VCaP (cell line): ENCODE data around the gene CXCL5.
"Not testable (repeated sequence)": the region's sequence is repeated elsewhere in the genome, so short reads cannot be mapped to it uniquely, and the experiment has no call there.

ENCODE experiments used
- H3K27ac ChIP-seq: fragments of 450-650 bp; 2 replicates; pipeline ENCODE4 v1.5.1; 2017
- TF ChIP-seq, protein P1 (sequence below): fragments of 450-650 bp; conservative IDR thresholded peaks from 2 replicates; pipeline ENCODE4 v1.5.1; 2017; ENCODE audit warnings: mild to moderate bottlenecking, moderate library complexity

CXCL5 gene

GRCh38 chr4:73970945-73971344 lies 27.5 kb downstream of the CXCL5 start:
- TF ChIP-seq, protein P1, sequence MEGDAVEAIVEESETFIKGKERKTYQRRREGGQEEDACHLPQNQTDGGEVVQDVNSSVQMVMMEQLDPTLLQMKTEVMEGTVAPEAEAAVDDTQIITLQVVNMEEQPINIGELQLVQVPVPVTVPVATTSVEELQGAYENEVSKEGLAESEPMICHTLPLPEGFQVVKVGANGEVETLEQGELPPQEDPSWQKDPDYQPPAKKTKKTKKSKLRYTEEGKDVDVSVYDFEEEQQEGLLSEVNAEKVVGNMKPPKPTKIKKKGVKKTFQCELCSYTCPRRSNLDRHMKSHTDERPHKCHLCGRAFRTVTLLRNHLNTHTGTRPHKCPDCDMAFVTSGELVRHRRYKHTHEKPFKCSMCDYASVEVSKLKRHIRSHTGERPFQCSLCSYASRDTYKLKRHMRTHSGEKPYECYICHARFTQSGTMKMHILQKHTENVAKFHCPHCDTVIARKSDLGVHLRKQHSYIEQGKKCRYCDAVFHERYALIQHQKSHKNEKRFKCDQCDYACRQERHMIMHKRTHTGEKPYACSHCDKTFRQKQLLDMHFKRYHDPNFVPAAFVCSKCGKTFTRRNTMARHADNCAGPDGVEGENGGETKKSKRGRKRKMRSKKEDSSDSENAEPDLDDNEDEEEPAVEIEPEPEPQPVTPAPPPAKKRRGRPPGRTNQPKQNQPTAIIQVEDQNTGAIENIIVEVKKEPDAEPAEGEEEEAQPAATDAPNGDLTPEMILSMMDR = no peak

DNA sequence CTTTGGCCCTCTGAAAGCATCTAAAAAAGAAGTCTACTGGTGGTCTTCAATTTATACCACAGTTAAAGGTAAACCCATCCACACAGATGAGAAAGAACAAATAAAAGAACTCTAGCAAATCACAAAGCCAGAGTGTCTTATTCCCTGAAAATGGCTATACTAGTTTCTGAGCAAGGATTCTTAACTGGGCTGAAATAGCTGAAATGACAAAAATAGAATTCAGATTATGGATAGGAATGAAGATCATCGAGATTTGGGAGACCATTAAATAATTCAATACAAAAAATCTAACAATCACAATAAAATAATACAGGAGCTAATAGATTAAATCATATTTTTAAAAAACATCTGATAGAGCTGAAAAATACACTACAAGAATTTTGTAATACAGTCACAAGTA lies 28.5 kb downstream of the CXCL5 start:
- TF ChIP-seq, protein P1 = no peak
- H3K27ac ChIP-seq = no peak overlapping the region

More at GRCh38 chr4:73970945-73971344, 27.5 kb downstream of the CXCL5 start:
- H3K27ac ChIP-seq = no peak overlapping the region

DNA sequence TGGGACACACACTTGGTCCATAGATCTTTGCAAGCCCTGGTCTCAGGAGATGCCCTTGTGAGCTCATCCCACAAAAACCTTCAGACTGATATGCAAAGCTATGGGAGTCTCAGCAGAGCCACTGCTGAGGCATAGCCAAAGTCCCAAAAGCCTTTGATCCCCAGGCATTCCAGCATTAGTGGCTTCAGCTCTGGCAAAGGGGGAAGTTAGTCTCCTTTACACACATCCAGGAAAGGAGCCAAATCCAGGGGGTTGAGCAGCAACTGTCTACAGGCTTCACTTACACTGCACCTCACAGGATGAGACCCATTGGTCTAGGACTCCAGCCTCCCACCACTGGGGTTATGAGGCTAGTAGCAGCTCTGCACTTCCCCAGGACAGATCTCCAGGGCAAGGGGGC lies 30.6 kb downstream of the CXCL5 start:
- TF ChIP-seq, protein P1 = no peak
- no peak overlapping the region for H3K27ac ChIP-seq

DNA sequence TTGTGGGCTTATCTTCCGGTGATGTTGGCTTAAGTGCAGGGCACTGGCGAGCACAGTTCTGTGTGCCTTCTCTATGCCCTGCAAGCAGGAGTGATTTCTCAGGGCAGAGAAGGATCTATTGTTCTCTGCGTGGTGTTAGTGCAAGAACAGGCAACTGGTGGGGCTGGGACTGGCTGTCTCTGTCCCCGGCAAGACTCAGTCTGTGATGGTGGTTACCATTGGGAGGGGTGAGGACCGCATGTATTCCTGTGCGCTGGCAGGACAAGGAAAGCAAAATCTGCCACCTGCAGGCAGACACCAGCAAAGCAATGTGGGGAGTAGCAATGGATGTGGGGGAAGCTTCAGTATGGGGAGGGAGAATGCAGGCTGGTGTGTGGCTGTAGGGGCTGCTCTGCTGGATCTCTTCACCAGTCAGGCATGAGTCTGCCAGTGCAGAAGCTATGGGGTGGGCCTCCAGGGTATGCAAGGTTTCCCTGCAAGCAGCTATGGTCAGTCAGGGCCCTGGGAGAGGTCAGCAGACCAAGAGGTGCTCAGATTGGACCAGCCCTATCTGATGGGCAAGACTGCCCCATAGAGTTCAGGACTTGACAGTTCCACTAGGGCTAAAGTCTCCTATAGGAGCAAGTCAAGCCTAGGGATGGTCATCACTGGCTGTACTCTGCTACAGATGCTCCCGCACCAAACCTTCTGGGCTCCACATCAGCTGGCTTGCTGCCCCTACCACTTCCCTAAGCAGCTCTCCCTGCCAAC lies 33.4 kb downstream of the CXCL5 start:
- no peak overlapping the region for H3K27ac ChIP-seq
- TF ChIP-seq, protein P1 = peak; percentile 67; the same call in 1 of the 2 replicates

DNA sequence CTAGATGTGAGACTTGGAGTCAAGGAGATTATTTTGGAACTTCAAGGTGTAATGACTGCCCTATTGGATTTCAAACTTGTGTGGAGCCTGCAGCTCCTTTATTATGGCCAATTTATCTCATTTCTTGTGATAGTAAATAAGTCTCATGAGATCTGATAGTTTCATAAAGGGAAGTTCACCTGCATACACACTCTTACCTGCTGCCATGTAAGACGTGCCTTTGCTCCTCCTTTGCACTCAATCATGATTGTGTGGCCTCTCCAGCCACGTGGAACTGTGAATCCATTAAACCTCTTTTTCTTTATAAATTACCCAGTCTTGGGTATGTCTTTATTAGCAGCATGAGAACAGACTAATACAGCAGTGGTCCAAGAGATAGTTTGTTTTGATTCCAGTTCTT lies 35.8 kb downstream of the CXCL5 start:
- H3K27ac ChIP-seq = no peak overlapping the region
- TF ChIP-seq, protein P1 = no peak

DNA sequence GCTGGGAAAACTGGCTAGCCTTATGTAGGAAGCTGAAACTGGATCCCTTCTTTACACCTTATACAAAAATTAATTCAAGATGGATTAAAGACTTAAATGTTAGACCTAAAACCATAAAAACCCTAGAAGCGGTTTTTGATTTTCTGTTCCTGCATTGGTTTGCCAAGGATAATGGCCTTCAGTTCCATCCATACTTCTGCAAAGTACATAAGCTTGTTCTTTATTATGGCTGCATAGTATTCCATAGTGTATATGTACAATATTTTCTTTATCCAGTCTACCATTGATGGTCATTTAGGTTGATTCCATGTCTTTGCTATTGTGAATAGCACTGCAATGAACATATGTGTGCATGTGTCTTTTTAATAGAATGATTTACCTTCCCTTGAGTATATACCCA lies 39.4 kb downstream of the CXCL5 start:
- H3K27ac ChIP-seq = not testable (repeated sequence)

DNA sequence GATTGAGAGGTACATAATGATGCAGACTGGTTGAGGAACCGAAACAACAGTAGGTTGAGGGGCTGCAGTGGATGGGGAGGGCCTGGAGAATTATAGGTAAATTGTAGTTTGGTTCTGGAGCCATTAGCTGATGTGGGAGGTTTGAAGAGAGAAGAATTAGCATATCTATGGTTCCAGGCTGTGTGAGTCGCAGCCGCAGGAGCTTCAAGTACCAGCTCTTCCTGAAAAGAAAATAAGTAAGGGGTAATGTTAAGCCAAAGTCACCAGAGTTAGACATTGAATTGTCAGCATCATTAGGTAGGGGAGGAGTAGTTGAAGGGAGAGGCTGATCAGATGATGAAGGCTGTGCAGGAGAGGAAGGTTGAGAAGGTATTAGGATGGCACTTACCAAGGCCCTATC lies 46.1 kb downstream of the CXCL5 start:
- TF ChIP-seq, protein P1 = no peak
- no peak overlapping the region for H3K27ac ChIP-seq

GRCh38 chr4:73950376-73950920 lies 48.0 kb downstream of the CXCL5 start:
- H3K27ac ChIP-seq = not testable (repeated sequence)
